ENCODE results near the gene ABCA4.
"Not testable (repeated sequence)": the region's sequence is repeated elsewhere in the genome, so short reads cannot be mapped to it uniquely, and the experiment has no call there.

ABCA4 gene

GRCh38 chr1:93999840-94000415, 121.0 kb downstream of the ABCA4 start:
- DNase-seq = no peak

GRCh38 chr1:93998532-93998931, 122.4 kb downstream of the ABCA4 start:
- not testable (repeated sequence) for DNase-seq

GRCh38 chr1:93997756-93998155, 123.2 kb downstream of the ABCA4 start:
- no peak for DNase-seq

GRCh38 chr1:93995837-93996536, 125.0 kb downstream of the ABCA4 start:
- no peak for DNase-seq

GRCh38 chr1:93993731-93994130, 127.2 kb downstream of the ABCA4 start:
- DNase-seq = no peak

- no peak for DNase-seq
These were observed 128.0 kb downstream of the ABCA4 start for GRCh38 chr1:93992954-93993353.

GRCh38 chr1:93992190-93992589, 128.8 kb downstream of the ABCA4 start:
- no peak for DNase-seq

- DNase-seq = no peak
These were observed 129.7 kb downstream of the ABCA4 start for GRCh38 chr1:93991271-93991670.

- DNase-seq = not testable (repeated sequence)
These were observed 130.5 kb downstream of the ABCA4 start for GRCh38 chr1:93990477-93990876.

- no peak for DNase-seq
These were observed 130.9 kb downstream of the ABCA4 start for GRCh38 chr1:93990010-93990409.

GRCh38 chr1:93989601-93990000, 131.3 kb downstream of the ABCA4 start:
- DNase-seq = no peak

GRCh38 chr1:93988634-93989350, 132.2 kb downstream of the ABCA4 start:
- no peak for DNase-seq

- no peak for DNase-seq
These were observed 139.7 kb downstream of the ABCA4 start for GRCh38 chr1:93981274-93981667.

GRCh38 chr1:93980320-93981273, 140.4 kb downstream of the ABCA4 start:
- DNase-seq = no peak

- peak; percentile 67 for DNase-seq
These were observed 141.1 kb downstream of the ABCA4 start for GRCh38 chr1:93979718-93980319.

GRCh38 chr1:93979040-93979717, 141.8 kb downstream of the ABCA4 start:
- DNase-seq = no peak

GRCh38 chr1:93977598-93977945, 143.4 kb downstream of the ABCA4 start:
- DNase-seq = peak; percentile 32

- no peak for DNase-seq
These were observed 144.0 kb downstream of the ABCA4 start for GRCh38 chr1:93976711-93977597.

- DNase-seq = no peak
These were observed 144.7 kb downstream of the ABCA4 start for GRCh38 chr1:93976291-93976690.

GRCh38 chr1:93972341-93972740, 148.6 kb downstream of the ABCA4 start:
- DNase-seq = no peak

GRCh38 chr1:93969887-93970286, 151.1 kb downstream of the ABCA4 start:
- no peak for DNase-seq
